Ishikawa (cell line): Measurements from ENCODE around the gene CCNJ.

Experiments
- CEBPB ChIP-seq: IDR thresholded peaks from 2 replicates; pipeline ENCODE4 v1.6.1; 2012
- CREB1 ChIP-seq: IDR thresholded peaks from 2 replicates; pipeline ENCODE4 v1.6.1; 2012; ENCODE audit warnings: low read depth
- EGR1 ChIP-seq: IDR thresholded peaks from 2 replicates; pipeline ENCODE4 v1.6.1; 2012
- EP300 ChIP-seq: IDR thresholded peaks from 2 replicates; pipeline ENCODE4 v1.6.1; 2012; ENCODE audit warnings: borderline replicate concordance
- FOXM1 ChIP-seq: IDR thresholded peaks from 2 replicates; pipeline ENCODE4 v1.6.1; 2012; ENCODE audit warnings: low read depth, borderline replicate concordance
- MAX ChIP-seq: IDR thresholded peaks from 2 replicates; pipeline ENCODE4 v1.6.1; 2012
- NFIC ChIP-seq: IDR thresholded peaks from 2 replicates; pipeline ENCODE4 v1.6.1; 2012
- RAD21 ChIP-seq: IDR thresholded peaks from 2 replicates; pipeline ENCODE4 v1.6.1; 2012; ENCODE audit warnings: low read depth
- REST ChIP-seq: IDR thresholded peaks from 2 replicates; pipeline ENCODE4 v1.6.1; 2012; ENCODE audit warnings: low read depth, mild to moderate bottlenecking
- TAF1 ChIP-seq: IDR thresholded peaks from 2 replicates; pipeline ENCODE4 v1.6.1; 2012; ENCODE audit warnings: low read depth, mild to moderate bottlenecking
- TCF12 ChIP-seq: IDR thresholded peaks from 2 replicates; pipeline ENCODE4 v1.6.1; 2012; ENCODE audit warnings: low read depth
- TEAD4 ChIP-seq: IDR thresholded peaks from 2 replicates; pipeline ENCODE4 v1.6.1; 2012
- USF1 ChIP-seq: IDR thresholded peaks from 2 replicates; pipeline ENCODE4 v1.6.1; 2012
- YY1 ChIP-seq: IDR thresholded peaks from 2 replicates; pipeline ENCODE4 v1.6.1; 2012; ENCODE audit warnings: low read depth
- ZBTB7A ChIP-seq: IDR thresholded peaks from 2 replicates; pipeline ENCODE4 v1.6.1; 2012; ENCODE audit warnings: low read depth

The CCNJ gene

GRCh38 chr10:96072674-96073073 lies 29.3 kb downstream of the CCNJ start:
- no peak for TF ChIP-seq FOXM1
- no peak for TF ChIP-seq CREB1
- no peak for TF ChIP-seq EP300
- TF ChIP-seq NFIC, result no peak
- no peak for TF ChIP-seq USF1
- TF ChIP-seq TAF1, result no peak
- TF ChIP-seq CEBPB, result no peak
- TF ChIP-seq ZBTB7A, result no peak
- TF ChIP-seq EGR1, result no peak
- TF ChIP-seq RAD21, result no peak
- TF ChIP-seq YY1, result no peak
- TF ChIP-seq TEAD4, result no peak
- no peak for TF ChIP-seq MAX
- no peak for TF ChIP-seq TCF12
- no peak for TF ChIP-seq REST

GRCh38 chr10:96073722-96074121 lies 30.3 kb downstream of the CCNJ start:
- TF ChIP-seq REST (no peak), TAF1 (no peak), FOXM1 (no peak), EGR1 (no peak), CEBPB (no peak), RAD21 (no peak), NFIC (no peak), USF1 (no peak), EP300 (no peak), TEAD4 (no peak)

GRCh38 chr10:96074776-96075175 lies 31.4 kb downstream of the CCNJ start:
- TF ChIP-seq CEBPB, result no peak
- TF ChIP-seq NFIC, result no peak
- TF ChIP-seq TEAD4, result no peak
- TF ChIP-seq FOXM1, result no peak
- TF ChIP-seq EGR1, result no peak
- no peak for TF ChIP-seq USF1
- TF ChIP-seq YY1, result no peak
- TF ChIP-seq RAD21, result no peak
- no peak for TF ChIP-seq EP300
- no peak for TF ChIP-seq ZBTB7A
- no peak for TF ChIP-seq CREB1
- TF ChIP-seq MAX, result no peak

GRCh38 chr10:96075977-96076376 lies 32.6 kb downstream of the CCNJ start:
- TF ChIP-seq NFIC, result peak; percentile 45; the same call in 1 of the 2 replicates
- TF ChIP-seq EGR1, result no peak

- TF ChIP-seq REST, result no peak
- no peak for TF ChIP-seq TCF12
- no peak for TF ChIP-seq TEAD4
- TF ChIP-seq YY1, result no peak
- no peak for TF ChIP-seq USF1
- no peak for TF ChIP-seq ZBTB7A
- TF ChIP-seq TAF1, result no peak
- TF ChIP-seq EP300, result no peak
- no peak for TF ChIP-seq NFIC
- TF ChIP-seq CREB1, result no peak
These were observed 33.8 kb downstream of the CCNJ start for GRCh38 chr10:96077156-96077555.
